Measurements from ENCODE around the gene HMGN3. TPM values are rescaled to one million over a fixed set of nuclear protein-coding genes. Genes with fewer than 3 reads are reported as not detected.
"Not testable (repeated sequence)": the region's sequence is repeated elsewhere in the genome, so short reads cannot be mapped to it uniquely, and the experiment has no call there.

The HMGN3 gene
- total RNA-seq, 1 donor from 2014 or later, result 42.5 TPM

- H3K4me3 ChIP-seq, result no peak overlapping the region
- TF ChIP-seq POLR2AphosphoS5 (IDR thresholded peaks at IDR 0.05; ENCODE audit: insufficient read depth in 1 of 2, low read depth in 1 of 2) (no peak), POLR2A (IDR thresholded peaks at IDR 0.05) (no peak), CTCF (IDR thresholded peaks at IDR 0.05) (no peak)
- no peak for DNase-seq (ENCODE audit: extremely low spot score in 2 of 2)
- intact Hi-C loops (cut with DNase I), result no loop called here
- H3K27me3 ChIP-seq, result no peaks in the 10 kb centered on the region
- no peaks in the 10 kb centered on the region for H3K9me3 ChIP-seq
- H3K4me1 ChIP-seq, result peaks cover 8% of the 10 kb centered on the region
- H3K27ac ChIP-seq, result no peak overlapping the region
- H3K36me3 ChIP-seq, result no peaks in the 10 kb centered on the region
Observed at GRCh38 chr6:79266051-79266450, 31.6 kb upstream of the HMGN3 start.

- no peaks in the 10 kb centered on the region for H3K27me3 ChIP-seq
- H3K36me3 ChIP-seq, result no peaks in the 10 kb centered on the region
- intact Hi-C loops (cut with DNase I), result no loop called here
- DNase-seq (ENCODE audit: extremely low spot score in 2 of 2), result no peak
- H3K9me3 ChIP-seq, result no peaks in the 10 kb centered on the region
- H3K4me1 ChIP-seq, result no peaks in the 10 kb centered on the region
- H3K4me3 ChIP-seq, result no peak overlapping the region
- H3K27ac ChIP-seq, result no peak overlapping the region
- no peak for TF ChIP-seq POLR2A (IDR thresholded peaks at IDR 0.05)
- no peak for TF ChIP-seq CTCF (IDR thresholded peaks at IDR 0.05)
- no peak for TF ChIP-seq POLR2AphosphoS5 (IDR thresholded peaks at IDR 0.05; ENCODE audit: insufficient read depth in 1 of 2, low read depth in 1 of 2)
Observed at GRCh38 chr6:79263359-79263758, 28.9 kb upstream of the HMGN3 start.

GRCh38 chr6:79261666-79262065 is 27.2 kb upstream of the HMGN3 start:
- H3K4me1 ChIP-seq, result no peaks in the 10 kb centered on the region
- intact Hi-C loops (cut with DNase I), result no loop called here
- H3K27ac ChIP-seq, result no peak overlapping the region
- H3K9me3 ChIP-seq, result no peaks in the 10 kb centered on the region
- TF ChIP-seq POLR2A (IDR thresholded peaks at IDR 0.05) (no peak), POLR2AphosphoS5 (IDR thresholded peaks at IDR 0.05; ENCODE audit: insufficient read depth in 1 of 2, low read depth in 1 of 2) (no peak), CTCF (IDR thresholded peaks at IDR 0.05) (no peak)
- no peaks in the 10 kb centered on the region for H3K36me3 ChIP-seq
- H3K27me3 ChIP-seq, result no peaks in the 10 kb centered on the region
- no peak overlapping the region for H3K4me3 ChIP-seq
- no peak for DNase-seq (ENCODE audit: extremely low spot score in 2 of 2)

- H3K27me3 ChIP-seq, result no peaks in the 10 kb centered on the region
- no peaks in the 10 kb centered on the region for H3K36me3 ChIP-seq
- no peak for DNase-seq (ENCODE audit: extremely low spot score in 2 of 2)
- TF ChIP-seq POLR2A (IDR thresholded peaks at IDR 0.05) (no peak), CTCF (IDR thresholded peaks at IDR 0.05) (no peak), POLR2AphosphoS5 (IDR thresholded peaks at IDR 0.05; ENCODE audit: insufficient read depth in 1 of 2, low read depth in 1 of 2) (no peak)
- H3K9me3 ChIP-seq, result no peaks in the 10 kb centered on the region
- no peaks in the 10 kb centered on the region for H3K4me1 ChIP-seq
- intact Hi-C loops (cut with DNase I), result no loop called here
- H3K27ac ChIP-seq, result no peak overlapping the region
- H3K4me3 ChIP-seq, result no peak overlapping the region
Observed at GRCh38 chr6:79260772-79261171, 26.3 kb upstream of the HMGN3 start.

GRCh38 chr6:79257381-79258205 is 23.1 kb upstream of the HMGN3 start:
- no peak overlapping the region for H3K27ac ChIP-seq
- H3K36me3 ChIP-seq, result no peaks in the 10 kb centered on the region
- TF ChIP-seq POLR2AphosphoS5 (IDR thresholded peaks at IDR 0.05; ENCODE audit: insufficient read depth in 1 of 2, low read depth in 1 of 2) (no peak), CTCF (IDR thresholded peaks at IDR 0.05) (no peak), POLR2A (IDR thresholded peaks at IDR 0.05) (no peak)
- intact Hi-C loops (cut with DNase I), result no loop called here
- no peak for DNase-seq (ENCODE audit: extremely low spot score in 2 of 2)
- no peaks in the 10 kb centered on the region for H3K9me3 ChIP-seq
- no peak overlapping the region for H3K4me3 ChIP-seq
- no peaks in the 10 kb centered on the region for H3K4me1 ChIP-seq
- H3K27me3 ChIP-seq, result no peaks in the 10 kb centered on the region

GRCh38 chr6:79256770-79257169 is 22.3 kb upstream of the HMGN3 start:
- intact Hi-C loops (cut with DNase I); H3K27me3 ChIP-seq; H3K36me3 ChIP-seq; DNase-seq (ENCODE audit: extremely low spot score in 2 of 2); H3K27ac ChIP-seq; H3K4me1 ChIP-seq; H3K4me3 ChIP-seq; H3K9me3 ChIP-seq: not testable (repeated sequence)

- H3K4me3 ChIP-seq; H3K27me3 ChIP-seq; H3K36me3 ChIP-seq; H3K9me3 ChIP-seq; H3K4me1 ChIP-seq; DNase-seq (ENCODE audit: extremely low spot score in 2 of 2); H3K27ac ChIP-seq; intact Hi-C loops (cut with DNase I): not testable (repeated sequence)
Observed at GRCh38 chr6:79255086-79255485, 20.6 kb upstream of the HMGN3 start.
